Left forelimb (tissue), 1 donor: ENCODE data around the gene STMND1.
"Not testable (repeated sequence)": the region's sequence is repeated elsewhere in the genome, so short reads cannot be mapped to it uniquely, and the experiment has no call there.

ENCODE experiments used
- DNase-seq: peaks from one replicate; pipeline ENCODE4 v3.0.0-alpha.2; 2018; ENCODE audit warnings: low spot score

The STMND1 gene

DNA sequence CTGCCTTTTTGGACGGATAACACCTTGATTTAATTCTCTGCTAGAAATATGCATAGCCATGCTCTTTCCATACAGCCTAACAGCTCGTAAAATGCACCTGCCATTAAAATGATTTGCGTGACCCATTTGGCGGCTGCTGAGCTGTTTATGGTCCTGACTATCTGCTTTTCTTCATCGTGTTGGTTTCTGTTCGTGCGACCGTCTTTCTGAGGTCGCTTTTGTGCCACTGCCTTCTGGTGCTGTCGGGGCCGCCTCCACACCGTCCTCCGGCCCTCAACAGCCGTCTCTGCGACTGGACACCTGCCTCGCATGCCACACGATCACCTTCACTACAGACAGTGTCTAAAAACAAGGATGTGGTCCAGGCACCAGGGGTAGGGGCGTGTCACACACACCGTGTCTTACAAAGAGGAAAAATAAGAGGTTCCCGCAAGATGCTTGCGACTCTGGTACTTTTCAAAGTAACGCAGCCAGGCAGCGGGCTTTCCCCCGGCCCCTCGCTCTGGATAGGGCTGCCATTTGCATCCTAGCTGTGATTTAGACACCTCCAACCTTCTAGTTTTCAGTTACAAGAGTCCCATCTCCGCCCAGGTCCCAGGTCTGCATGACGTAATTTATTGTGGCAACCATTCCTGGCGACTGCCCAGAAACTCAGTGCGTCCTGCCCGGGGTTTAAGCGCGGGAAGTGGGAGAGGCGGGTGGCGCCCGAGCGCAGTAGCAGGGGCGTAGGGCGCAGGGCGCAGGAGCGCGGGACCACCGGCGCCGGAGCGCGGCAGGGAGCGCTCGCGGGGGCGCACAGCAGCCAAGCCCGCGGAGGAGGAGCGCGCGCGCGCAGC, at the start of gene STMND1:
STMND1 (plus strand) TSS at position 629 of the 836 bp plus-strand sequence. CDS start 208 bp downstream, outside the sequence.
- peak; percentile 67 for DNase-seq

DNA sequence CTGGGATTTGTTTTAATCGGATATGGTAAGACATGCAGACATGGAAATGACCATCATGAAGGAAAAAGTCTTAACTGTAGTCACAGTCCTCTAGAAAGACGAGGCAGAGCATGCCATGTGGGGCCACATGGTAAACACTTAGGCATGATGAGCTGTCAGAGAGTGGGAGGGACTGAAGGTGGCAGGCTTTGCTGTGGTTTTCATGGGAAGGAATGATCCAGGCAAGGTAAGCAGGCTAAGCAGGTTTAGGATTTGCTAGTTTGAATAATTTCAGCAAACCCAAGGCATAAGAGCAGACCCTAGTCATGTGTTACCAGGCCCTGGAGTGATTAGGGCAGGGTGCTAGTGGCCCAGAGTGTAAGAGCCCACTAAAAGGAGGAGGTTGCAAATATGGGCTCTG, 47.2 kb upstream of the STMND1 start:
- DNase-seq = no peak

DNA sequence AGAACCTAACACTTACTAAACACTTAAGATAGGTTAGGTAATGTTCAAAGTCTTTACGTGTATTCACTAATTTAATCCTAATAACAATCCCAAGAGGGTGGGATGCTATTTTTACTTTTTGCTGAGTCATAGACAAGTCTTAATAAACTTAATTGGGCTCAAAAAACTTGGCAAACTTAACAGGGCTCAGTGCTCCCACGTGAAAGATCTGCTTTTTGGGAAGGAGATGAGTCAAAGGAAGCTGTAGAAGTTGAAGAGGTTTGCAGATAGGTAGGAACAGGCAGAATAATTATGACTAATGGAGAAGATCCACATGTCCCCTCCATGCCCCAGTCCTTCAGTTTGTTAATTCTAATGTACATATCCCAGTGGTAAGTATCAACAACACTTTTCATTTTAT, 44.5 kb upstream of the STMND1 start:
- no peak for DNase-seq

DNA sequence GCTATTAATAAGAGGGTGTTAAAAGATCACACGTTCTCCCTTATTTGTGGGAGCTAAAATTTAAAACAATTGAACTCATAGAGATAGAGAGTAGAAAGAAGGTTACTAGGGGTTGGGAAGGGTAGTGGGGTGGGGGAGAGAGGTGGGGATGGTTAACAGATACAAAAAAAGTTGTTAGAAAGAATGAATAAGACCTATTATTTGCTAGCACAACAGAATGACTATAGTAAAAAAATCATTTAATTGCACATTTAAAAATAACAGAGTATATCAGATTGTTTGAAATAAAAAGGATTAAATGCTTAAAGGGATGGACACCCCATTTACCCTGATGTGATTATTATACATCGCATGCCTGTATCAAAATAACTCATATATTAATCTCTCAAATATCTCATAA, 43.3 kb upstream of the STMND1 start:
- no peak for DNase-seq

DNA sequence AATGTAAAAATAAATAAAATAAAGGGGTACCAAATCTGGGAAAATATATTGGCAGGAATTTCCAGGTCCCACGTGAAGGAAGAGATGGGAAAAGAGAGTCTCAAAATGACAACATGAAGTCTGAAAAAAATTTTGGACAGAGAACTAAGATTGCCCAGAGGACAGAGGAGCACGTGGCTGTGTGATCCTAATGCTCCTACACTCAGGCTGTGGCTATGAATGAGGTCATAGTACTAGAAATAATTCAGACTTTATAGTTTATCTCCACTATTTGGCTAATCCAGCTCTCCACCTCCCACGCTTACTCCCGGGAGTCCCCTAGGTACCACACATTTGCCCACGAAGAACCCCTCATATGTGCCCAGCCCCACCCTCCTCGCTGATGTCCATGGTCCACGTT, 42.8 kb upstream of the STMND1 start:
- no peak for DNase-seq

DNA sequence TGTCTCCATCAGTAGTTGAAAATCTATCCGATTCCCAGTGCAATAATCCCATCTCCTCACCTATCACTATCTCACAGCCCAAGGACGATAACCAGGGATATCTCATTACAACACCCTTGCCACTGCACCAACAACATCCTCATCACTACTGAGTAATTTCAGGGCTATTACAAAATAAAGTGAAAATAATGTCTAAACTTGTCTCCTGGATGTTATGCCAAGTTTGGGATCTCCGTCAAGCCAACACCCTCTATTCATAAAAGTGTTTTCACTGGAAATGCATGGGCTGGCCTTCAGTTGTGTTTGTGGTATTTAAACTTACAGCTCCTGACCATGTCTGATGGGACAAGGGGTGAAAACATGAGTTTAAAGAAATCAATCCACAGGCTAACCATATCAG, 42.0 kb upstream of the STMND1 start:
- no peak for DNase-seq

DNA sequence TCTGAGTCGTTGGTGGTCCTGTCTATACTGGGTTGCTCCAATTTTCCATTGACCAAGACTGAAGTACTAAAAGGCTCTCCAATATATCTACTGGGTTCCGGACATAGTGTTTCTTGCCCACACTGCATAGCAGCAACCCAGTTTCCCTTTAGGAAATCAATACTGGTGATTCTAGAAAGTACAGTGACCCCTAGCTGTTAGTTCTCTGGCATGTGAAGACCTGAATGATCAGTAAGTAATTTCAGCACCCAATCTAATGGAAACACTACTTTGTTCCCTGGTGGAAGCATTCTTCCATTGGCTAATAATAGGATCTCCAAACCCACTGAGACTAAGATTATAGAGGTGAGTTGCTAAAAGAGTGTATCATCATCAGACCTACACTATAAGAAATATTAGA, 40.8 kb upstream of the STMND1 start:
- no peak for DNase-seq

DNA sequence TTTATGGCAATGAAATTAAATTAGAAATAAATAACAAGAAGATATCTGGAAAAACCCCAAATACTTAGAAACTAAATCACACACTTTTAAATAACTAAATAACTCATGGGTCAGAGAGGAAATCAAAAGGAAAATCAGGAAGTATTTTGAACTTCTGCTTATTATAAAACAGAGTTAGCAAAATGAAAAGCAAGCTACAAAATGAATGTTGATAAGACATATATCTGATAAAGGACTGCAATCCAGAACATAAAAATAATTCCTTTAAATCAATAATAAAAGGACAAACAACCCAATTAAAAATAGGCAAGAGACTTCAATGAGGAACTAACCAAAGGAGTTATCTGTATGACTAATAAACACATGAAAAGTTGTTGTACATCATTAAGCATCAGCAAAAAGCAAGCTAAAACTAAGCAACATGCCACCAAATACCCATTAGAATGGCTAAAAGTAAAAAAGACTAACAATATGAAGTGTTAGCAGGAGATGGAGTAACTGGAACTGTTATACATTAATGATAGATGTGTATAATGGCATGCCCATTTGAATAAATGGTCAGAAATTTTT, 38.9 kb upstream of the STMND1 start:
- DNase-seq = no peak

DNA sequence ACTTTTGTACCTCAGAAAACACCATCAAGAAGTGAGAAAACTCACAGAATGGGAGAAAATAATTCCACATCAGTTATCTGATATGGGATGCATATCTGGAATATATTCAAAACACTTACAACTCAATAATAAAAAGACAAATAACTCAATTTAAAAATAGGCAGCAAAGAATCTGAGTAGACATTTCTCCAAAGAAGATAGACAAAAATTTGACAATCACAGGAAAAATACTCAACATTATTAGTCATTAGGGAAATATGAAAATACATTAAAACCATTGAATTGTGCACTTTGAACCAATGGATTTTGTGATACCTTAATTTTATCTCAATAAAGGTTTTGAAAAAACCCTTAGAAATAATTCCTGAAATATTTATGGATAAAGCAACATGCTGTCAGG, 36.9 kb upstream of the STMND1 start:
- no peak for DNase-seq

DNA sequence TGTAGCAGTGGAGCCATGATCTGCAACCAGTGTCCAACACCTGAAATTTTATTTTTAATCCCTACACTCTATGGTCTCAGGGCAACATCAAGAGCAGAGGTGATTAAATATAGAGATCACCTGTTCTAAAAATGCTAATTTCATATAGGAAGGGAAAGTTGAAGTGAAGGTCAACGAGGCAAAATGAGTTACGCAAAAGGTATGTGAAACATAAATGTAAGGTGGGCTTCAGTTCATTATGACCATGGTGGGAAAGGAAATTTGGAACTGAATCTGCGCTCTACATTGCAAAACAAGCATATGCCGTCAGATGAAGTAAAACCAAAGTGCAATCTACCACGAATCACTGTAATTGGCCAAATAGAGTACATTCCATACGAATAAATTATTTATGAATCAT, 35.2 kb upstream of the STMND1 start:
- no peak for DNase-seq

DNA sequence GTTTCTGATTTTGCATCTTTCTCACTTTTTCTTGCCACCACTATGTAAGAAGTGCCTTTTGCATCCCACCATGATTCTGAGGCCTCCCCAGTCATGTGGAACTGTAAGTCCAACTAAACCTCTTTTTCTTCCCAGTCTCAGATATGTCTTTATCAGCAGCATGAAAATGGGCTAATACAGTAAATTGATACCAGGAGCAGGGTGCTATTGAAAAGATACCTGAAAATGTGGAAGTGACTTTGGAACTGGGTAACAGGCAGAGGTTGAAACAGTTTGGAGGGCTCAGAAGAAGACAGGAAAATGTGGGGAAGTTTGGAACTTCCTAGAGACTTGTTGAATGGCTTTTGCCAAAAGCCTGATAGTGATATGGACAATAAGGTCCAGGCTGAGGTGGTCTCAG, 32.9 kb upstream of the STMND1 start:
- not testable (repeated sequence) for DNase-seq

DNA sequence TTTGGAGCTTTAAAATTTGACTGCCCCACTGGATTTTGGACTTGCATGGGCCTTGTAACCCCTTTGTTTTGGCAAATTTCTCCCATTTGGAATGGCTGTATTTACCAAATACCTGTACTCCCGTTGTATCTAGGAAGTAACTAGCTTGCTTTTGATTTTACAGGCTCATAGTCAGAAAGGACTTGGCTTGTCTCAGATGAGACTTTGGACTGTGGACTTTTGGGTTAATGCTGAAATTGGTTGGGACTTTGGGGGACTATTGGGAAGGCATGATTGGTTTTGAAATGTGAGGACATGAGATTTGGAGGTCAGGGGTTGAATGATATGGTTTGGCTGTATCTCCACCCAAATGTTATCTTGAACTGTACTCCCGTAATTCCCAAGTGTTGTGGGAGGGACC, 31.4 kb upstream of the STMND1 start:
- DNase-seq = not testable (repeated sequence)

DNA sequence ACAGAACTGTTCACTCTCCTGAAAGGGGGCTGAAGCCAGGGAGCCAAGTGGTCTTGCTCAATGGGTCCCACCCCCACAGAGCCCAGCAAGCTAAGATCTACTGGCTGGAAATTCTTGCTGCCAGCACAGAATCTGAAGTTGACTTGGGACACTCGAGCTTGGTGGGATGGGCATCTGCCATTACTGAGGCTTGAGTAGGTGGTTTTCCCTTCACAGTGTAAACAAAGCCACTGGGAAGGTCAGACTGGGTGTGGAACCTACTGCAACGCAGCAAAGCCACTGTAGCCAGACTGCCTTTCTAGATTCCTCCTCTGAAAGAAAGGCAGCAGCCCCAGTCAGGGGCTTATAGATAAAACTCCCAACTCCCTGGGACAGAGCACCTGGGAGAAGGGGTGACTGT, 28.3 kb upstream of the STMND1 start:
- DNase-seq = not testable (repeated sequence)

DNA sequence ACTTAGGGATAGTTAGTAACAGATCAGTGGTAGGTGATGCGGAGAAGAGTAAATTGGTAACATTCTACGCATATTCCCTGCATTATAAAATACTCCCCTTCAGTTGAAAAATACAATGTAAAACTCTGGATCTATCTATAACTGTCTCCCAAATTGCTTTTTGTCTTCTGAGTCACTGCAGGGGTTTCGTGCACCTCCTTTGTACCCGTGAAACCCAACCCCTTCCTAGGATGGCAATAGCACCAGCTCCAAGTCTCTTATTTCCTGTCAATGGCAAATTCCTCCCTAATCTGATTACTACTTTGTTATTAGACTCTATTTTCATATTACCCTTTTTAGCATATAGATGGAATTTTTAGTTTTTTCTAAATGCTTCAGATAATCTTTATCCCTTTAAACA, 20.6 kb upstream of the STMND1 start:
- DNase-seq = no peak

DNA sequence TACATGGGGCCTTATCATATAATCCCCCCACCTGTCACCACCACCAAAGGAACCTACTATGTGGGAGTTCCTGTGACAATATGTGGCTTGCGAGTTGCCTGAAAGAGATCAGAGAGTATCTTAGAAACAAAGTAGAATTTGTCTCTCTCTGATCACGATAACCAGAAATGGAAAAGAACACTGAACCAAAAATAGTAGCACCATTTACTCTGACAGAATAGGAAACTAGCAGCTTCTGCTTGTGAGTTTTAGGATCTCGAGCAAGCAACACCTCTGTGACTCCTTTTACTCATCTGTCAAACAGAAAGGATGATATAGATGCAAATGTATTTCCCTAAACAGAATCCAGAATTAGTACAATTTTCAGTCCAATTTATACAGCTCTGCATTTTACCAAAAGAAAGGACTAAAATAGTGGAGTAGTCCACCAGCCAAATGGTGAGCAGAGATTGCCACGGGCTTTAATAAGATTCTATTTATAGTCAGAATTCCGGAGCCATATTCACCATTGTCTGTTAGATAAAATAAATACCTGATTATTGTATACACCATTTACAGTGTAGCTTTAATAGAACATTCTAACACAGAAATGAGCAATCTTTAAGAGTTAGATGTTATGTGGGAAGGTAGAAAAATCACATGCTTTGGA, 19.9 kb upstream of the STMND1 start:
- no peak for DNase-seq

DNA sequence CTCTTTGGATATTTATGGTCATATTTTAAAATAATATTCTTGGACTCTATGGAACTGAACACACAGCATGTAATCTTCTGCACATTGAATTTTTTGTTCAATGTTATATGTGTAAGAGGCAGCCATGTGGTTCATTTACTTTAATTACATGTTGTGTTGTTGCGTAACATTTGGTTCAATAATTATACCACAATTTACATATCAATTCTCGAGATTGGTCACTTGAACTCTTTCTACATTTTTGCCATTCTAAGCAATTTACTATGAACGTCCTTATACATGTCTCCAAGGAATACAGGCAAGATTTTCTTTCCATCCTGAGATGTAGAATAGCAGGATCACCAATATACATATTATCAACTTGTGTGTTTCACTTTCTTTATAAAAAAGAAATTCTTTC, 18.5 kb upstream of the STMND1 start:
- DNase-seq = no peak

DNA sequence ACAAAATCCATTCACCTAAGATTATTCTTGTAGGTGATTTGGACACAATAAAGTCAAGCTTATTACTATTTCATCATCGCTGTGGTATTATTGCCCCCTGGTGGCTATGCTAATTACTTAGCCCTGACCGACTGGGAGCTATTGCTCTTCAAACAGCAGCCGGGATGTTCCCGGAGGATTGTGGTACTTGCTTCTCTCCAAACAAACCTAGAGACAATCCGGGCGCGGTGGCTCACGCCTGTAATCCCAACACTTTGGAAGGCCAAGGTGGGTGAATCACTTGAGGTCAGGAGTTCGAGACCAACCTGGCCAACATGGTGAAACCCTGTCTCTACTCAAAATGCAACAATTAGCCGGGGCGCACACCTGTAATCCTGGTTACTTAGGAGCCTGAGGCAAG, 15.4 kb upstream of the STMND1 start:
- DNase-seq = no peak

DNA sequence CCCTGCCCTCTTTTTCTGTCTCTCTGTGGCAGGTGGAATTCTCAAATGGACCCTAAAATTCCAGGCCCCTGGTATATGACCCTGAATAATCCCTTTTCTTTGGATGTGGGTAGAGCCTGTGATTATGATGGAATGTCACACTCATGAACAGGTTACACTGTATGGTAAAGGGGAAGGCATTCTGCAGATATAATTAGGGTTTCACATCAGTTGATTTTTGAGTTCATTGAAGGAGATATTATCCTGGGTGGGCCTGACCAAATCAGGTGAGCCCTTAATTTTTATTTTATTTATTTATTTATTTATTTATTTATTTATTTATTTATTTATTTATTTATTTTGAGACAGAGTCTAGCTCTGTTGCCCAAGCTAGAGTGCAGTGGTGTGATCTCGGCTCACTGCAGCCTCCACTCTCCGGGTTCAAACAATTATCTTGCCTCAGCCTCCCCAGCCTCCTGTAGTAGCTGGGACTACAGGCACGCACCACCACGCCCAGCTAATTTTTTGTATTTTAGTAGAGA, 13.7 kb upstream of the STMND1 start:
- no peak for DNase-seq

DNA sequence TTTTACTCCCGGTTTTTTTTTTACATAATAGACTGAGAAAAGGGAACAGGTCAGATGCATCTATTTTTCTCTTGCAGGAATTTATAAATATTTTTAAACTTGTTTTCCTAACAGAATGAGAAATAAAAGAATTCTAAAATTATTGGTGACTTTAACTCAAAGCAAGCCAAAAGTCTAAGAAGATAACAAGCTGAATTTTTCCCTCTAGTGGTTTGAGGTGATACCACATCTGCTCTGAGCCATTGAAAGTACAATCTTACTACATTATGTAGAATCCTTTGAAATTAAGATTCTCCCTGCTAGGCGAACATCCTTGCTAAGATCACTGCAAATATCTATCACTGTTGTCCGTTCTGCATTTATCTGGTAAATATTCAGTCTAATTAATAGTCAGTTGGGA, 10.7 kb upstream of the STMND1 start:
- DNase-seq = no peak

DNA sequence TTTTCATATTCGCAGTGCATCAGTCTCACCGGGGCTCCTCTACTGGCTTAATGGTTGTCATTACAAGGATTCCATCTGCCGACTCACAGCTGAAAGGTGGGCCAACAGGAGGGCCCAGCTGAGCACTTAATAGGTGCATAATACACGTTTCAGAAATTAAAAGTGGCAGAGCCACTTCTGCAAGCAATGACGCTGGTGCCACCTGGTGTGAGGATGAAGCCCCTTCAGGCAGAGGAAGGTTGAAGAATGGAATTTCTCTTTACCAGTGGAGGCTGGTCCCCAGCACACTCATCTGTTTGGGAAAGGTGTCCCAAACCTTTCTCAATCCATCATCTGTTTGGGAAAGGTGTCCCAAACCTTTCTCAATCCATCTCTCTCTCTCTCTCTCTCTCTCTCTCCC, 8.2 kb upstream of the STMND1 start:
- DNase-seq = no peak

DNA sequence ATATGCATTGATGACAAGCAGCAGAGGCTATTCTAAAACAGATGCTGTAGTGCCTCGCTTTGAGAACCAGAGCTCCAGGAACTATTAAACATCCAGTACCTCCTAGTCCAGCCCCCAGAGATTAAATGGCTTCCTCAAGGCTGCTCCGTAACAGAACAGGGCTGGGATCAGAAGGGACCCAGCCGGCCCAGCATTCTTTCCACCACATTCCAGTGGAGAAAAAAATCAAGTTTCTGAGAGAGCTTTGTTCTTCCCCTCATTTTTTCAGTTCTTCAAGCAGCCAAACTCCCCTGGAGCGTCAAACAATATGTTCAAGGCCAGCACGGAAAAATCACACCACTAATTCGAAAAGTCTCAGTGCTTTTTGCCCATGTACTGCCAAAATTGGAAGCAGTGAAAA, 5.8 kb upstream of the STMND1 start:
- no peak for DNase-seq

DNA sequence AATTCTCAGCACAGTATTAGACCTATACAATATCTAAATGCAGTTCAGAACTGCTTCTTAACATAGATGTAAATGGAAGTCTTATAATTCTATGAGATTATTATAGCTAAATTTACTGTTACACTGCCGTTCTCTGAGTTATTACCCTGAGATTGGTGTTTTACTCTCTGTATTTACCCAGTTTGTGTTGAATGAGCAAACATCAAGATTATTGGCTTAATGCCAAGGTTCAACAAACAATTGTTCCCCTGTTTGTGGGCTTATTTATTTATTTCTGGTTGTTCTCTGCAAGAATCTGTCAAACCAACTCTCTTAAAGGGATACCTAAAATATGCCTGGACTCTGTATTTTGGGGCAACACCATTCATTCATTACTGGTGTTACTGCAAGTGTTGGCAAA, 5.2 kb upstream of the STMND1 start:
- DNase-seq = no peak

DNA sequence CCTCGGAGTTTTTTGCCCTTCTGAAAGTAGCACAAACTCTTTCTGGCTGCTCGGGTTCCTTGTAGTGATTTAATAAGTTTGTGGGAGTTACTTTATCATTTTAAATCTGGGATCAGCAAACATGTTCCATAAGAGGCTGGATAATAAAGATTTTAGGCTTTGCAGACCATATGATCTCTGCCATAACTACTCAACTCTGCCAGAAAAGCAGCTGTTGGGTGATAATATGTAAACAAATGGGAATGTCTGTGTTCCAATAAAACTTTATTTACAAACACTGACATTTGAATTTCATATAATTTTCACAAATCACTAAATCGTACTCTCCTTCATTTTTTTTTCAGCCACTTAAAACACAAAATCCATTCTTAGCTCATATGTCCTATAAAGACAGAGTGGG, 3.9 kb upstream of the STMND1 start:
- no peak for DNase-seq
